HL-60/S4 treated with retinoic acid at 250 ng/mL for 4 days and 3 days (cell line): Measurements from ENCODE around the gene SLC13A5.
"Not testable (repeated sequence)": the region's sequence is repeated elsewhere in the genome, so short reads cannot be mapped to it uniquely, and the experiment has no call there.

Experiments
- in situ Hi-C: fragments of 300-500 bp; cut with MboI; formaldehyde crosslinking; loops from 2 replicates; pipeline ENCODE4 v1.7.0; 2022; ENCODE audit warnings: low sequenced_read_pairs

The SLC13A5 gene

DNA sequence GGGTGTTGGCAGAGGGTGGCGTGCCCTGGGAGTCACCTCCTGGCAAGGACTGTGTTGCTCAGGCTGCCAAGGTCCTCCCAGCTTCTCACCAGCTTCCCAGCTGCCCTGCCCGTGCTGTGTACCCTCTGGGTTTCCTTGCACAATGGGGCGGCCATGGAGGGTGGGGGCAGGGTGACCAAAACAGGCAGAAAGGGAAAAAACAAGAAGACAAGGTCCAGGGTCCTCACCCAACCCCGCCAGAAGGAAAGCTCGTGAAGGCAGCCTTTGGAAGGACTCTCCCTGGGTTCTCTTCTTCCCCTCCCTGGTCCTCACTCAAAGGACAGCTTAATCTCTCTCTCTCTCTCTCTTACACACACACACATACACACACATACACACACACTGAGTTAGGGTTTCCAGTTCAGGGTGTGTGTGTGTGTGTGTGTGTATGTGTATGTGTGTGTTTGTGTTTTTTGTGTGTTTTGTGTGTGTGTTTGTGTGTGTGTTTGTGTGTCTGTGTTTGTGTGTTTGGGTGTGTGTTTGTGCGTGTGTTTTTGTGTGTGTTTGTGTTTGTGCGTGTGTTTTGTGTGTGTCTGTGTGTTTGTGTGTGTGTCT is 2.0 kb downstream of the SLC13A5 start:
- in situ Hi-C loops: no loop called here

DNA sequence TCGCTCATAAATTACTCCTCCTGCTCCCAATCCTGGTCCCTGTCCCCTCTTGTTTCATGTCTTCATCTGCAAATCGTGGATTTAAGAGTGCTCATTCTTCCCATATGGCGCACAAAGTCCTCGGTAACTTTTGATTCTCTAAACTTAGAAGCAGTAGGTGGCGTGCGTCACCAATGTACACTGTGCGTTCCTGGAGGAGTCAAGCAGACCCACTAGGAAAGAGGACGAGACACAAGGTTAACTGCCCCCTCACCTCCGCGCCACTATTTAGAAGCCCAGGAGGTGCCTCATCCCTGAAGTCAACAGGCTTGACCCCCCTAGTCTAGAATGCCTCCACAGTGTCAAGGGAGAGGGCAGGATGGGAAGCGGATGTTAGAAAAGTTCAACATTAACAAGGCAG is 2.9 kb downstream of the SLC13A5 start:
- in situ Hi-C loops: no loop called here

DNA sequence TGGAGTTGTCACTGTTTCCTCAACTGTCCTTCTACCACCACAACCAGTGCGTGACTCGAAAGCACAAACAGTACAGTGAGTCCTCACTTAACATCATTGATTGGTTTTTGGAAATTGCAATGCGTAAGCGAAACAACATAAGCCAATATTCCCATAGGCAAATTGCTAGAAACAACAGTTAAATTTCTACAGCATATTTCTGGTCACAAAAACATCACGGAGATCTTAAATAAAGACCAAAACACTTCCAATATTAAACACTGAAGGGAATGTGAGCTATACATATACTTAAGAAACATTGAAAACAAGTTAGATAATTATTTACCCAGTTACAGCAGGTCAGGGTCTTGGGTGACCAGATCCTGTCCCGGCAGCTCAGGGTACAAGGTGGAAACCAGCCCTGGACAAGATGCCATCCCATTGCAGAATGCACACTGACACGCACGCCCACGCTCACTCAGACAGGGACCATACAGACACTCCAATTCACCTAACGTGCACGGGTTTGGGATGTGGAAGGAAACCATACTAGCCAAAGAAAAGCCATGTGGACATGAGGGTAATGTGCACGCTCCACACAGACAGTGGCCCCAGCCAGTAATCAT is 4.7 kb downstream of the SLC13A5 start:
- in situ Hi-C loops: no loop called here

DNA sequence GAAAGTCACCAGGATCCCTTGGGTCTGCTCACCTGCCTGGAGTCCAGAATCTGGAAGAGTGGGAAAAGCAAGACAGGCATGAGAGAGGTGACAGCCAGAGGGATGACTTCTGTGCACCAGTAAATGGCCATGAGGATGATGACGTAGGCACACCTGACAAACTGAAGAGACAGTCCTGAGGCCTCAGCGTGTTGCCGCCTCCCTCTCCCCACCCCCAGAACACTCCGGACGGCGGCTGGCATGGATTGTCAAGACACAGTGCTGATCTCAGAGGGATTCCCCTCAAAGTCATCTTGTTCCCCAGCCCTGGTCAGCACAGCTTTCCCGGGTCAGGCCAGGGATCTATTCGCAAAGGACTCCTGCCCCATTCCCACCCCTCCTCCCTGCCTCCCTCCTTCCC is 6.2 kb downstream of the SLC13A5 start:
- in situ Hi-C loops: no loop called here

DNA sequence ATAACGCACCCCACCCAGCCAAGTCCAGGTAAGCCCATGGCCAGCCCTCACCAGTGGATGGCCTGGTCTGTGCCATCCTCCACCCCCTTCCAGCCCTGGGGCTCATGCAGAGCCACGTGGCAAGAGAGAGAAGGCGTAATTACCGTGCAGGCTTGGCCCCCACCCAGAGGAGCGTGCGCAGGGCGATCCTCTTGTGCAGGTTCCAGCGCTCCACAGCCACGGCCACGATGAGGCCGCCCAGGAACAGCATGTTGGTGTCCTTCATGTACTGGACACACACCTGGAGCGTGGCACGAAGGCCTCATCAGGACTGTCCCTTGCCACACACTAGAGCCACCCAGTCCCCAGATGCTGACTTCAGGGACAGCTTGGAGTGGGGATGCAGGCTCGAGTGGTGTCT is 6.7 kb downstream of the SLC13A5 start:
- in situ Hi-C loops: no loop called here

DNA sequence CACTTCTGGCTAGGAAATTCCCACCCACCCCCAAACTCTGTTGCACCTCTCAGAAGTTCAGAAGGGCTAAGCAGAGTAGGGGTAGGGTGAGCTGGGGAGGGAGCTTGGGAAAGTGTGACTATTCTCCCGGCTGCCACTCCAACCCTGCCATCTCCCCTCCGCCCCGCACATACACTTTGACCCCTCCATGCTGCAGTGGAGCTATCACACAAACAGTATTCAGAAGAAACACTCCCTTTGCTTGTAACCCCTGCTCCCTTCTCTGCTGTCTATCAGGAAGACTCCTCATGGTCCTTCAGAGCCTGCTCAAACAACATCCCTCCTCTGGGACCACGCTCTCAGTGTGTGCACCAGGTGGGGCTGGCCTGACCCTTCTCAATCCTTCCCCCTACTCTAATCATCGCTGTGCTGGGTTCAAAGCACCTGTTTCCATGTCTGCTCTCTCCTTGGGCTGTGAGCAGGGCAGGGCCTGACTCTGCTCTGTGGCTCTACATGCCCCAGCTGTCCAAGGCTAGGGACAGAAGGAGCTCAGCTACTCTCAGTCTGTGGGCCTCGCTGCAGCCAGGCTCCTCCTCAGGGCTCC is 8.6 kb downstream of the SLC13A5 start:
- in situ Hi-C loops: no loop called here

DNA sequence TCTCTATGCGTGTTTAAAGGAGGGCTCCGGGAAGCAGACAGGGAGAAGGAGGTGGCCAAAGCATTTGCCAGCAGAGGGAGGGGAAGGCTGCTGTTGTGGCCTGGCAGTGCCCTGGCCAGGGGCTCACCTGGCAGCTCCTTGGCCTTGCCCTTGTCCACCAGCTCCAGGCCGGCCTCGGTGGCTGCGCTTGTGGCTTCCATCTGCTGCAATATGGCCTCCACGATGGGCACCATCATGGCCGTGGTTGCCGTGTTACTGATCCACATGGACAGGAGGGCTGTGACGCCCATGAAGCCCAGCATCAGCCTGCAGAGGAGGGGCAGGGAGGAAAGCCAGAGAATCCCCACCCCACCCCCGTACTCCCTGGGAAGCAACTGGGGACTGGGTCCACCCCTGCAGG is 9.4 kb downstream of the SLC13A5 start:
- in situ Hi-C loops: no loop called here

DNA sequence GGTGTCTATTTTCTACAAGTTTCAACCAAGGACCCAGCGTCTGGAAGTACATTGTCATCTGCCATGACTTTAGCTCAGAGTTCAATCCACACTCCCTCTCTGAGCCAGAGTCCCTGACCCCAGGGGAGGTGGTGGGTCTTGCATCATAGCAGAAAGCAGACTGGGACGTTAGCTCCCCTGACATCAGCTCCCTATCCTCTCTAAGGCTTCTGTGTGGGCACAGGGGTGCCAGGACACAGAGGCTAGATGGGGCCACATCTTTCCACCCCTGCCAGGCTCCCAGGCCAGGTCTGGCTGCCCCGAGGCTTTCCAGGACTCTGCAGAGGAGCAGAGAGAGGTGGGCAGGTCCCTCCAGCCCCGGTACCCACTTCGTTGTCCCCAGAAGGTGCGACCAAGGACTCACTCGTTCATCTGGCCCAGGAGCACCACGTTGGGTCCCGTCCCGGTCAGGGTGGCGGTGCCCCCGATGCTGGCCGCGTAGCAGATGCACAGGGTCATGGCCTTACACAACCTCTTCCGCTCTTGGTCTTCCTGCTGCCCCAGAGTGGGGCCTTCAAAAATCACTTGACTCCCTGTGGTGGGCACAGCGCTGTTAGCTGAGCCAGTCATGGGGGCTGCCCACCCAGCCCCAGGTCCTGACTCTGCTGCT is 10.5 kb downstream of the SLC13A5 start:
- in situ Hi-C loops: no loop called here

DNA sequence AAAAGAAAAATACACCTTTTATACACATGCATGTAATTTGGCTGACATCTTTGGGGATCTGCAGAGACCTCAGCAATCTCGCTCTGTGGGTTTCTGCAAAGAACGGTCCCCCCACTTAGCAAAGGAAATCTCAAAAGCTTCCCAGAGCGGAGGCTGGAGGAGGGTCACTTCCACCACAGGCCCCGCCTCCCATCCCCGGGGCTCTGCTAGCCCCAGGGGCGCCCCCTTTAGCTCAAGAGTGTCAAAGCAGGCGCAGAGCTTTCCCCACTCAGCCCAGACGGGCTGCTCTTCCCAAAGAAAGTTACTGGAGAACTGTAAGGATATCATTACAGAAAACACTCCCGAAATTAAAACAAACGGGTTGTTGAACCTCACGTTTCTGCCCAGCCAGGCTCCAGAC is 11.4 kb downstream of the SLC13A5 start:
- in situ Hi-C loops: no loop called here

DNA sequence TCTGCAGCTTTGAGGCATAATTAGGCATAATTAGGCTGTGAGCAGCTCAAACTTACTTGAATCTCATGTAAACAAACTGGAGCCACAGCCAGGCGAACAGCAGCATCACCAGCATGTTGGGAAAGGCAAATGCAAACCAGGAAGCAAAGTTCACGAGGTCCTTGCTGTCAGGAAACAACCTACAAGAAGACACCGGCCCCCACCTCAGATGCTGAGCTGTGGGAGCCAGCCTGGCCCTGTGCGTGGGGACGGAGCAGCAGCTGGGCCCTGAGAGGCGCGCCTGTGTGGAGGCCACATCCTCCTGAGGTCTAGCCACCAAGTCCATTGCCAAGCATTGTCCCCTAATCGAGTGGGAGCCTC is 12.2 kb downstream of the SLC13A5 start:
- in situ Hi-C loops: no loop called here

DNA sequence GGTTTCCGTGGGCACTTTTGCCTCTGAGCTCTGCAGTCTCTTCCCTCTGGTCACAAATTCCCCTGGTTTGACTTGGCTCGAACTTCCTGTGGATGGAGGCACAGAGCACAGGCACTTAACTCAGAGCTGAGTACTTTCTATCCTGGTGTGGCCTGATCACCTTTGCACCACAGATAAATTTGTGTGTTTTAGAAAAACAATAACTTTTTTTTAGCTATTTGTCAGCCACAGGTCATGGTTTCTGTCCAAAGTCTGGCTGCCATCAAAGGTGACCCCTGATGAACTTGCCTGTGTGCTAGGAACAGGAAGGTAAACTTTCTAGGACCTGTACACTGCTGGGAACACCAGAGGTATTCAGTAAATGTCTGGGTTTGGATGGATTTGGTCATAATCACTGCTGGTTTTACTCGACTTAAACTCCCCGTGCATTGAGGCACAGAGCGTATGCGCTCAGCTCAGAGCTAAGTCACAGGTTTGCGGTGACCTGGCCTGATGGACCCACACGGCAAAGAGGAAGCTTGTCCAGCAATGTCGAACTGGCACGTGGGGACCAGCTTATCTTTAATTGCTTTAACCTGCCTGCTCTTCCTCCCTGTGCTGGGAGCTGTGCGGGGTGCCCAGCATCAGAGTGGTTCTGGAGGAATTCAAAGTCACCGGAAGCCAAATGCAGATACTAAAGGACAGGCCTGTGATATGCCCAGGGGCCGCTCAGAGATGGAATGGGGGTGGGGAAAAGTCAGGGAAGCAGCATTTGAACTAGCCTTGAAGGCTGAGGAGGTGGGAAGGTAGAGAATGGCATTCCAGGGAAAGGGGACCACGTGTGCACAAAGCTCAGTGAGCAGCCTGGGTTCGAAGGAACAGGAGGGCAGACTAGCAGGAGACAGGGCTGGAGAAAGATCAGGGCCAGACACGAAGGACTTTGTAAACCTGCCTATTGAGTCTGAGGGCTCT is 12.9 kb downstream of the SLC13A5 start:
- in situ Hi-C loops: no loop called here

DNA sequence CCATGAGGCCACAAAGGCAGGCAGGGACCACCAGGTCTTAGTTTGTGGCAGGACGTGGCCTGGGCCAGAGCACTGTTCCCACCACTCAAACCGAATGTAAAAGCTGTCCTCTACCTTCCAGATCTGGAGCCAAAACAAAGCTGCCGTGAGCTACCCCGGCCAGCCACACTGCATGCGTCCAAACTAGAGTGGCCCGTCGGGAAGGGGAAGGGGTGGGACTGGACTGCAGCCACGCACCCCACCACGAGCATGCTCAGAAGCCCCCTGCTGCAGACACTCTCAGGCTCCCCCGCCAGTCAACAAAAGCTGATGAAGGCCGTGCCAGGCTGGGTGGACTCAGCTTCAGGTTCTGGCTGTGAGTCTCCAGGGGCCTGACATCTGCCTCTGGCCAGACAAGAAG is 15.2 kb downstream of the SLC13A5 start:
- in situ Hi-C loops: no loop called here

DNA sequence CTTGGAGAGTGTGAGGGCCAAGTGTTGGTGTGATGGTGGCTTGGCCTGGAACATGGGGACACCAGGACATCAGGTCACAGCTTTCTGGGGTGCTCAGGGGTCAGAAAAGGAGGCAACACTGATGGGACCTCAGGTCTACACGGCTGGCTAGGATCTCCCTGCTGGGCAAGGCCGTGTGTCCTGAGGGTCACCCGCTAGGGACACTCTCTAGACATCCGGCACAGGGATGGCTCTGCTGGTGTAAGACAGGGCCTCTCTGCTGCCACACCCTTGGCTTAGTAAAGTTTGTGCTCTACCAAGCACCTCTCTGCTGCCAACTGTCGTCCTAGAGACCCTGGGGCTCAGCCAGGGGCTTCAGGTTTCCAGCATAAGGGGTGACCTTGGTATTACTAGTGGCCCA is 16.3 kb downstream of the SLC13A5 start:
- in situ Hi-C loops: no loop called here

DNA sequence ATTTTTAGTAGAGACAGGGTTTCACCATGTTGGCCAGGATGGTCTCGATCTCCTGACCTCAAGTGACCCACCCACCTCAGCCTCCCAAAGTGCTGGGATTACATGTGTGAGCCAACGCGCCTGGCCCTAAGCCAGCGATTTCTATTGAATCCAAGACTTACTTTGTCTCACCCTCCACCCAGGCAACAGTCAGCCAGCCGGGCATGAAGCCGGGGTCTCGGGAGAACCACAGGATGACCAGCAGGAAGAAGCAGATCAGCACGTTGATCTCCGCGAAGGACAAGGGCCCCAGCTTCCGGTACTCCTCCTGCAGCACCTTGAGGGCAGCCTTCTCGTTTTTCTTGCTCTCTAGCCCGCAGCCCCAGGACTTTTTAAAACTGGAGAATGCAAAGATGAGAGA is 17.6 kb downstream of the SLC13A5 start:
- in situ Hi-C loops: no loop called here

DNA sequence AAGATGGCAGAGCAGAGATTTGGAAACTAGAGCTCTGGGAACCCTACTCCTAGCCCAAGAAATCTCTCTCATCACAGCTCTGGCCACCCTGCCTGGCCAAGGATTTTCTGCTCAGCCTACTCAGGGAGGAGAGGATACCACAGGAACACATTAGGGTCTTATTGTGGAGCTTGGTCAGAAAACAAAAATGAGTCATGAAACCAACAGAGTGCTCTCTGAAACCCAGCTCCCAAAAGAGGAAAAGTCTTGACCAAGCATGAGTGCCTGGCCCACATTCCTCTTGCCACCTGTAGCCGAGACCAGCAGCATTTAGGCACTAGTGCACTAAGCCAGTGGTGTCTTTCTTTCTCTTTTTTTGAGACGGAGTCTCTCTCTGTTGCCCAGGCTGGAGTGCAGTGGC is 18.1 kb downstream of the SLC13A5 start:
- in situ Hi-C loops: no loop called here

DNA sequence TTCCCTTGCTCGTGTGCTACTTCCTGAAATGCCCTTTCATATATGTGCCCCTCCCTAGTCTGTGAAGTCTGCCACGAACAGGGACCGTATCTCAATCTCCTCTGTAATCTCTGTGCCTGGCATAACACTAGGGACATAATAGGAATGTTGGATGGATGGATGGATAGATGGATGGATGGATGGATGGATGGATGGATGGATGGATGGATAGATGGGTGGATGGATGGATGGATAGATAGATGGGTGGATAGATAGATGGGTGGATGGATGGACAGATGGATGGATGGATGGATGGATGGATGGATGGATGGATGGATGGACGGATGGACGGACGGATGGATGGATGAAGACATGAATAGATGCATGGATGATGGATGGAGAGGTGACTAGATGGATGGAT is 21.2 kb downstream of the SLC13A5 start:
- in situ Hi-C loops: not testable (repeated sequence)

DNA sequence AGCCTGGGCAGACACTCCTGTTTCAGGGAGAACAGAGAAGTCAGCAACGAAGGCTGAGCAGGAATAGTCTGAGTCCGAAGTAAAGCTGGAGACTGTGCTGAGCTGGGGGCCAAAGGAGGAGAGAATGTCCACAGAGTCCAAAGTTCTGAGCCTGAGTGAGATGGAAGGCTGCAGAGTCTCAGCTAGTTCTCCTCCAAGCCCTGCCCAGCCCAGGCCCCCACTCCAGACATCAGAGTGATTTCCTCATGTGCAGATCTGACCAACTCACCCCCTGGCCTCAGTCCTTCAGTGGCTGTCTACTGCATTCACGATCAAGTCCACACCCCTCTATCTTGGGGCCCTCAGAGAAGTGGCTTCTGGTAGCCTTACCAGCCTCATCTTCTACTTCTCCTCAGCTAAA is 21.6 kb downstream of the SLC13A5 start:
- in situ Hi-C loops: no loop called here

DNA sequence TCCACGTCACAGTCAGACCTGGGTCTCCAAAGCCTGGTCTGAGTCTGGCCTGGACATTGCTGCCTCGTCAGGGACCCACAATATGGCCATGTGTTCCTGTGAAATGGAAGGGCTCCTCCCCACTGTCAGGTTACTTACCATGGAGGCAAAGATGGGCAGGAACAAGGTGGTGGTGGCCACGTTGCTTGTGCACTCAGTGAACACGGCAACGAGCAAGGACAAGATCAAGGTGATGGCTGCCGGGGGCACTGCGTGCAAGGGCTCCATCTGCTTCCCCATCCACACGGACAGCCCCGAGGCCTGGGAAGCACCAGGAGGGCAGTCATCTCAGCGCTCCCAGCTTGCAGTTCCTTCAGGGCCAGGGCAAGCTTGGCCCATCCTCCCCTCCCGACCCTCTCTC is 22.5 kb downstream of the SLC13A5 start:
- in situ Hi-C loops: no loop called here

DNA sequence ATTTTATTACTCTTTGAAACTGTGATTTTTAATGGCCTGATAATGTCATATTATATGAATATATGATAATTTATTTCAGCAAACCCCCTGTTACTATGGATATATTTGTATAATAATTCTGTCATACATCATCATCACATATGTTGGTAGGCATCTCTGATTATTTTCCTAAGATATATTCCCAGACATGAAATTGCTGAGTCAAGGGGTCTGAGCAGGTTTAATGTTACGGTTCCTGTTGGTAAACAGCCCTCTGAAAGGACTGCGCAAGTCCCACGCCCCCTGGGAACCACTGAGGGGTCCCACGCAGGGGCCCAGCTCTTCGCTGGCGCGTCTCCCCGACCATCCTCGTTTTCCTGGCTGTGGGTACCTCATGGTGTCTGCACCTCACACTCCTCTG is 24.2 kb downstream of the SLC13A5 start:
- in situ Hi-C loops: no loop called here

DNA sequence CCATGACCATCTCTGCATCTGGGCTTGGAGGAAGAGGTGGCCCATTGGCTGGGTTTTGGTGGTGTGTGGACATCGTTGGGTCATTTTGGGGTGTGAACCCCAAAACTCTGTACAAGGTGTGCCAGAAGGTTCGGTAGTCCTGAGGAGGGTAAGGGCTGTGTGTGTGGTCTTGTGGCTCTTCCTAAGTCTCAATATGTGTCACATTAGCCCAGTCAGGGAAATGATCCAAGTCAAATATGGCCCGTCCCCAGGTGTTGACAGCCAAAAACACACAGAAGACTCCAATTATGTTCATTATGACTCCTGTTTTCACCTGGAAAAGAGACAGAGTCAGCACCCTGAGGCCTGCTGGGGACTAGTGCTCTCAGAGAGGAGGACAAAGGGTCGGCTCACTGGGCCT is 27.1 kb downstream of the SLC13A5 start:
- in situ Hi-C loops: no loop called here
